Spleen (tissue), 7 donors: ENCODE measurements around the gene BPI.

ENCODE experiments used
- POLR2A ChIP-seq, 3 donors: fragments of 450-650 bp; IDR thresholded peaks; one replicate each; pipeline ENCODE4 v1.5.1; 2017; ENCODE audit warnings: antibody characterized with exemption in 3 of 3, mild to moderate bottlenecking in 1 of 3
- TF ChIP-seq, protein P1 (sequence below), 11 experiments: fragments of 200-600 bp in 7 of 11; fragments of 450-650 bp in 4 of 11; sonication (generic) in 4 of 11; IDR thresholded peaks in 8 of 11; conservative IDR thresholded peaks in 3 of 11; 1 replicate in 7 of 11; 2 replicates in 4 of 11; pipeline versions ENCODE4 v1.4.0 to v1.8.0; 2016 to 2021; ENCODE audit warnings: antibody characterized with exemption in 11 of 11, inconsistent platforms in 4 of 11, mild to moderate bottlenecking in 1 of 11
- donor health status: DM: no; HTN: no; CAD: no; lungs with moderate emphysema.
- donor health status: DM: no; HTN: no; CAD: no.
- donor health status: DM: no; HTN: no; CAD: no.

DNA sequence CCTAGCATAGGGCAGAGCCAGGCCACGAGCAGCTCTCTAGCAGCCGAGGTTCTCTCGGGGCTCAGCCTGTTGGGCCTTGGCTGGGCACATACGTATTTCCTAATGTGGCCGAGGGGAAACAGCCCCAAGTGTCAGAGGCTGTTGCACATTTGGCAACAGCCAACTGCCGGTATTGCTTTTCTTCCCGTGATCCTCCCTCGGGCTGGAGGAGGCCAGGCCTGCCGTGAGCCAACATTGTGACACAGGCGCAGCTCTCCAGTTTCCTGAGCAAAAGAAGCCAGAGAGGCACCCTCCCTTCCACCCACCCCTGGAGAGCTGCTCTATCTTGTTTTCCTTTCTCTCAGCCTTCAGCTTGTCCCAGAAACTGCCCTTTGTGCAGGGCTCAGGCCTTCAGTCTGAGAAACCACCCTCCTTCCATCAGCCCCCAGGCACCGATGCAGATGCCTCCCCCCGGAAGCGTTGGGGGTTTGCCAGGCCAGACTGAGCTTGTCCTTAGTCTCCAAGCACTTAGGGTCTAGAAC, 5.1 kb upstream of the BPI start:
- TF ChIP-seq, protein P1, sequence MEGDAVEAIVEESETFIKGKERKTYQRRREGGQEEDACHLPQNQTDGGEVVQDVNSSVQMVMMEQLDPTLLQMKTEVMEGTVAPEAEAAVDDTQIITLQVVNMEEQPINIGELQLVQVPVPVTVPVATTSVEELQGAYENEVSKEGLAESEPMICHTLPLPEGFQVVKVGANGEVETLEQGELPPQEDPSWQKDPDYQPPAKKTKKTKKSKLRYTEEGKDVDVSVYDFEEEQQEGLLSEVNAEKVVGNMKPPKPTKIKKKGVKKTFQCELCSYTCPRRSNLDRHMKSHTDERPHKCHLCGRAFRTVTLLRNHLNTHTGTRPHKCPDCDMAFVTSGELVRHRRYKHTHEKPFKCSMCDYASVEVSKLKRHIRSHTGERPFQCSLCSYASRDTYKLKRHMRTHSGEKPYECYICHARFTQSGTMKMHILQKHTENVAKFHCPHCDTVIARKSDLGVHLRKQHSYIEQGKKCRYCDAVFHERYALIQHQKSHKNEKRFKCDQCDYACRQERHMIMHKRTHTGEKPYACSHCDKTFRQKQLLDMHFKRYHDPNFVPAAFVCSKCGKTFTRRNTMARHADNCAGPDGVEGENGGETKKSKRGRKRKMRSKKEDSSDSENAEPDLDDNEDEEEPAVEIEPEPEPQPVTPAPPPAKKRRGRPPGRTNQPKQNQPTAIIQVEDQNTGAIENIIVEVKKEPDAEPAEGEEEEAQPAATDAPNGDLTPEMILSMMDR (IDR thresholded peaks at IDR 0.05 in 8 of 11, conservative IDR thresholded peaks at IDR 0.05 in 3 of 11) = no peak
- TF ChIP-seq POLR2A (IDR thresholded peaks at IDR 0.05) = no peak
